LoVo (cell line): Measurements from ENCODE around the gene BCL2.

Experiments
- DNase-seq: peaks from one replicate; pipeline ENCODE4 v3.0.0-alpha.2; 2016; ENCODE audit warnings: low spot score

BCL2 gene

DNA sequence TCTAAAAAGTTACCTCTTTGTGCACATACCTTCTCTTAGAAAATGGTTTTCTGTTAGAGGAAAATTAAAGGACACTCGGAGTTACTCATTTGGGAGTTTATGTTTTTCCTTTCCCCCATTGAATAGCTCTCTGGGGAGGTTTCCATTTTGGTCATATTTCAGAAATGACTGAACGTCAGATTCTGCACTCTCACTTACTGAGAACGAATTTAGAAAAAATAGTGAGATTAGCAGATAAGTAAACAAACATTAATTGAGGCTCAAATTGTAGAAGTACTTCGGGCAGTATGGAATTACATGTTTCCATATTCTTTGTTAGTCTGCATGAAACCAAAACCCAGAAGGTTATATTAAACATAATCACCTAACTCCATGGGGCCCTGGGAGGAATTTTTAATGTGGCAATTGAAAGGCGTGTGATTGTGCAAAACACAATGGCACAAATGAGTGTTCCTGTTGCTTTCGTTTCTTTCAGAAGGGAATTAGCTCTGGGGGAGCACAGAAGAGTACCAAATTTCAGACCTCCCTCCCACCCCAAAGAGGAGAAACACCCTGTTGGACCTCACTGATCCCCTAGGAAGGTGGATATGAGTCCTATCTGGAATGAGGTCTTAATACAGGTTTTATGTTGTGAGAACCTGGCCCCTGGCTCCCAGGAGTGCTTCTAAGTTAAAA, 212.3 kb downstream of the BCL2 start:
- DNase-seq: no peak

DNA sequence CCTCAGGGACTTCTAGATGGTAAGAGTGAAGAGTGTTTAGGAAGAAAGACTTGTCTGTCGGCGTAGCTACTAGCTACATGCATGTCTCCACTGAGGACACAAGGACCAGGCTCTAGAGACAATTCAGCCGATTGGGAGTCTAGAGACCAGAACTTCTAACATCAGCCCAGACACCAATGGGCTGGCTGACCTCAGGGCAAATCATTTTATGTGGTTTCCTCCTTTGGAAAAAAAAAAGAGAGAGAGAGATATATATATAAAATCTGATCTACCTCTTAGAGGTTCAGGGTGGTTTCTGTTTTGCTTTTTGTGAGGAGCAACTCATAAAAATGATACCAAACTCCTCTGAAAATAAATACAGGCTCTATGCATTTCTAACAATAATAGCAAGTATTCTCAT, 212.8 kb downstream of the BCL2 start:
- DNase-seq: no peak

DNA sequence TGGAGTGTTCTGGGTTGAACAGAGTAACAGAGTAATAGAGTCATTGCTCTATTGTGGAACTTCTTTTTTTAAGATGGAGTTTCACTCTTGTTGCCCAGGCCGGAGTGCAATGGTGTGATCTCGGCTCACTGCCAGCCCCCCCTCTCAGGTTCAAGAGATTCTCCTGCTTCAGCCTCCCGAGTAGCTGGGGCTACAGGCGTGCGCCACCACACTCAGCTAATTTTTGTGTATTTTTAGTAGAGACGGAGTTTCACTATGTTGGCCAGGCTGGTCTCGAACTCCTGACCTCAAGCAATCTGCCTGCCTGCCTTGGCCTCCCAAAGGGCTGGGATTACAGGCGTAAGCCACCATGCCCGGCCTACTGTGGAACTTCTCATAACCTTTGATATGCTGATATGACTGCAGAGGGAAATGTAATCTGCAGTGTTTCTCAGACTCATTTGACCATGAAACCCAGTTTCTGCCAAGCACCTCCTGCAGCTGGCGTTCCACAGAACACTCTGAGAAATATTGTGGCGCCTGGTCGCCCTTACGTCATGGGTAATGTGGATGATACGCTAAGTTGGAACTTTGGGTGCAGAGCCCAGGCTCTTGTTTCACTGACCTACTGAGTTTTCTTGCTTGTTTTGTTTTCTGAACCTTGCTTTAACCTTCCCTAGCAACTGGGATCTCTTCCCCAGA, 213.8 kb downstream of the BCL2 start:
- DNase-seq: no peak

GRCh38 chr18:63104868-63105267, 214.7 kb downstream of the BCL2 start:
- DNase-seq: no peak

DNA sequence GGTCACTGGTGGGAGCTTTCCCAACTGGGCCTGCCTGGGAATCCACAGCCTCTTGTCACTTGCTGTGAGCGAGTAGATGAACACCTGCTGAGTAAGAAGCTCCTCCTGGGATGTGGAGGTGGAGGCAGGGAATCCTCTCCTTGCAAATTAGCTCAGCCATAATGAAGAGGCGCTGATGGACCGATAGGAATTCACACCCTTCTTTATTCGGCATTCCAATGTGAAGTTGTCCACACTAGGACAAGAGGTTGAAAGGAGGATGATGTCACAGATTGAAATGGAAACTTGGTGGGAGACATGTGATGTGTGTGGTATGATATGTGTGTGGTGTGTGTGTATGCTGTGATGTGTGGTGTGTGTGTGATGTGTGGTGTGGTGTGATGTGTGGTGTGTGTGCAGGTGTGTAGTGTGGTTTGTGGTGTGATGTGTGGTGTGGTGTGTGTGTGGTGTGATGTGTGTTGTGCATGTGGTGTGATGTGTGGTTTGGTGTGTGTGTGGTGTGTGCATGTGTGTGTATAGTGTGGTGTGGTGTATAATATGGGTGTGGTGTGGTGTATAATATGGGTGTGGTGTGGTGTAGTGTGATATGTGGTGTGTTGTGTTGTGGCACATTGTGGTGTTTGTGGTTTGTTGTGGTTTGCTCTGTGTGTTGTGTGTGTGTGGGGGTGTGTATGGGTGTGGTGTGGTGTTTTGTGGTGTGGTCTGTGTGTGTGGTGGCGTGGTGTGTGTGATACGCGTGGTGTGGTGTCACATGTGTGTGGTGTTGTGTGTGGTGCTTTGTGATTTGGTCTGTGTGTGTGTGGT, 216.4 kb downstream of the BCL2 start:
- no peak for DNase-seq

GRCh38 chr18:63100630-63101055, 218.9 kb downstream of the BCL2 start:
- DNase-seq: no peak

GRCh38 chr18:63099848-63100629, 219.5 kb downstream of the BCL2 start:
- peak; percentile 27 for DNase-seq

DNA sequence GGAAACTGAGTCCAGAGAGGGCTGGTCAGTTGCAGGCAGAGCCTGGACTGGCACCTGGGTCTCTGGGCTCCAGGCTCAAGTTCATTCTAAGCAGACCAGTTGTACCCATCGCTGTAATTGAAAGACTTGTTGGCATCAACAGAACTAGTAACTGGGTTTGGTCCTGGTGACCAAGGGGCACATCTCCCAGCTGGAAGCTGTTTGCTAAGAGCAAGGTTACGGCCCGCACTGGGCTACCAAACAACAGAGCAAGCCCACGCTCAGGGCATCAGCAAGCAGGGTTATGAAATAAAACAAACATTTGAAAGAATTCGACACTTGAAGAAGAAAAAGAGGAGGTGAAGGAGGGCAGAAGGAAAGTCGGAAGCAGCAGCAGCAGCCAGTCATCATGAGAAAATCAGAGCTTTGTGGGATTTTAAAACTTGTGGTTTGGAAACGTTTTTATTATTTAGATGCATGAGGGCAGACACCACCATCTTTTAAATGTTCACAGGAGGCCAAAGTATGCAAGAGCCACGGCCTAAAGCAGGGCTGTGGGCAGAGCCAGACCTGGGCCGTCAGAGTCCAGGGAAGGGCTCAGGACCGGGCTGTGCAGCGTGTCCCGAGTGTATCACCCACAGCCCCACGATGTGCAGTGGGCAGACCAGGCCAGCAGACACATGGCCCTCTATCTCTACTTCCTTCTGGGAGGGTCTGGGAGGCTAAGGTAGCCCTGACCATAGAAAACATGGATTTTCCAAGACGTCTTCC, 220.3 kb downstream of the BCL2 start:
- no peak for DNase-seq

DNA sequence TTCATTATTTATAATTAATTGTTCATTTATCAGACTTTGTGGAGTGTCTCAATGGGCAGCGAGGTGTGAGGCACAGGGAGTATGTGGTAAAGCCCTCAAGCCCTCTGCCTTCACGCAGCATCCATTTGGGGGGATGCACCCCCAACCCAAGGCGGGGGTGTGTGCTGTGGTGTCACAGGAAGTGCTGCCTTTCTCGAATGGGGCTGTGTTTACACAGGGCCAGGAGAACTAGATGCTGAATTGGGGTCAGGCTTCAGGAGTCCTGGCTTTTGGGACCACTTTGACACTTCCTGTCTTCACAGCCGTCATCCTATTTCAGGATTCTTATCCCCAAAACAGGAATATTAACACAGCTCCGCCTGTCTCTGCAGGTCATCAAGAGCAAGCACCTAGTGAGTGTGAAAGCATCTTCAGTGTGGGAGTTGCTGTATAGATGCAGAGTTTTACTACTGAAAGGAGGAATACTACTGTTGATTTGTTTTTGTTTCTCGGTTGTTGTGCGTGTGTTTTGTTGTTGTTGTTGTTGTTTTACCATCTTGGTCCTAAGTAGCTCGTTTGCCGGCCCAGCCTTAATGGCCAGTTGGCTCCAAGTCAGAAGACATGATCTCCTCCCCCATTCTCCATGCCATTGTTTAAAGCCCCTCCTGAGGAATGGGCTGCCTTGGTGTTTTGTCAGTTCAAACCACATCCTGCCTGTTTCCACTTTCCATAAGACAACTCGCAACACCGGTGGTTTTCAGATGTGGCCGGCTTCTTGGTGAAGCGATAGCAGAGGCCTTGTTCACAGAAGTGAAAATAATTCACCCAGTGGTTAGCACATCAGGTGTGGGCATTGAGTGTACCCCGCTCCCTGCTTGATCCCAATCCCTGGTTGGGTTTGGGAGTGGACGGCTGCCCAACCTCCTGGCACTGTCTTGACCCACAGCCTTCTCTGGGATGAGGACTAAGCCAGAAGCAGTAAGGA, 221.3 kb downstream of the BCL2 start:
- DNase-seq: no peak

DNA sequence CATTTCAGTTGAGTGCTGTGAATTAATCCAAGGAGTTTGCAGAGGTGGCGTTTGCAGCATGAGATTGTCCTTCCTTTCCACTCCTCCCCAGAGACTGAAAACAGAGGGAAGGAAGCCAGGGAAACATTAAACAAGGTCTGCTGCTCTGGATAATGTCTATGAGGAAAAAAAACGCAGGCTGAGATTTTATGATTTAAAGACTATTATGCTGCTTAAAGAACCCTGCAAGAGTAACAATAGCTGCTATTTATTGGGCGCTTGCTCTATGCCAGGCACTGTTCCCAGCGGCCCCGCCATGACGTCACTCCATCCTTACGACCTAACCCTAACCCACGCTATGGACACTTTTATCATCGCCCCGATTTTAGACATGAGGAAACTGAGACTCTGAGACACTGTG, 222.4 kb downstream of the BCL2 start:
- no peak for DNase-seq

DNA sequence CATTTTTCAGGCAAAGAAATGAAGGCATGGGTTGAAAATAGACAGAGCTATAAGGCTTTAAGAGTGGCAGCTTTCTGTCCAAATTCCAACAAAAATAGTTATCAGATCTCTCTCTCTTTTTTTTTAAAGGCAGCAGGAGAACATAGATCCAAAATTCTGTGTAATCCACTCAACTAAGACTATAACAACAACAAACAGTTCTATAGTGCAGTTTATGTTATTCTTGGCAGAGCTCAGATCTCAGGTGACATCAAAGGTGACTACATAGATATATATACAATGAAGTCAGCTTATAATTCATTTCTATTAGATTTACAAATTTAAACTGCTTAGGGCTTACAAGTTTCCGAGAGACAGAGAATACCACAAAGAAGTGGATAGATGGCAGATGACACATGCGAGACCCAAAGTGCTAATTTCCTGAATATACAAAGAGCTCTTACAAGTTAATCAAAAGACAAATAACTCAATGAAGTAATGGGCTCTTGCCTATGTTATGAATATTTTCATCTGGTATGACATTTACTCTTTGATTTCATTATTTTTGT, 223.2 kb downstream of the BCL2 start:
- DNase-seq: no peak

GRCh38 chr18:63095768-63096167, 223.8 kb downstream of the BCL2 start:
- DNase-seq: no peak

DNA sequence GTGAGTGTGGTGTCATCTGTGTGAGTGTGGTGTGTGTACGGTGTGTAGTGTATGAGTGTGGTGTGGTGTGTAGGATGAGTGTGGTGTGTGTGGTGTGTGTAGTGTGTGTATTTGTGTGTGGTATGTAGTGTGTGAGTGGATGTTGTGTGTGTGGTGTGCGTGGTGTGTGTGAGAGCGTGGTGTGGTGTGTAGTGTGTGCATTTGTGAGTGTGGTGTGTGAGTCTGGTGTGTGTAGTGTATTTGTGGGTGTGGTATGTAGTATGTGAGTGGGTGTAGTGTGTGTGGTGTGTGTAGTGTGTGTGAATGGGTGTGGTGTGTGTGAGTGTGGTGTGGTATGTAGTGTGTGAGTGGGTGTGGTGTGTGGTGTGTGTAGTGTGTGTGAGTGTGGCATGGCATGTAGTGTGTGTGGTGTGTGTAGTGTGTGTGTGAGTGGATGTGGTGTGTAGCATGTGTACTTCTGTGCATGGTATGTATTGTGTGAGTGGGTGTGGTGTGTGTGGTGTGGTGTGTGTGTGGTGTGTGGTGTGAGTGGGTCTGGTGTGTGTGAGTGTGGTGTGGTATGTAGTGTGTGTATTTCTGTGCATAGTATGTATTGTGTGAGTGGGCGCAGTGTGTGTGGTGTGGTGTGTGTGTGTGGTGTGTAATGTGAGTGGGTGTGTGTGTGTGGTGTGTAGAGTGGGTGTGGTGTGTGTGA, 227.8 kb downstream of the BCL2 start:
- no peak for DNase-seq

GRCh38 chr18:63090334-63090733, 229.2 kb downstream of the BCL2 start:
- DNase-seq: no peak

- no peak for DNase-seq
Measured at GRCh38 chr18:63089041-63089440, 230.5 kb downstream of the BCL2 start.

DNA sequence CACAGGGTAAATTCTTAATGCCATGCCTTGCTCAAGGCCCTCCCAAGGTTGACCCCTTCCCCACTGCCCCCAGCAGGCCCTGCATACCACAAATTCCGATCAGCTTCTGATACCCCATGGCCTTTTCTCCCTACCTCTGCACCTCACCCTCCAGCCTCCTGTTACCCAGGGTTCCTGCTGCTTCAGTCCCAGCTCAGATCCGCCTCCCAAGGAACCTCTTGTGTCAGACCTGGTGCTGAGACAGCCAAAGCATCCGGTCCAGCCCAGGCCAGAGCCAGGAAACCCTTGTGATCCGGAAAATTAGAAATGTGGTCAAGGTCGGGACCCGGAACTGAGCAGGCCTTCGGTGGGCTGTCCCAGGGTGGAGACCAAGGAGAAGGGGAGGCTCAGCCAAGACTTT, 231.3 kb downstream of the BCL2 start:
- no peak for DNase-seq

- no peak for DNase-seq
Measured at GRCh38 chr18:63087421-63088230, 231.9 kb downstream of the BCL2 start.

- no peak for DNase-seq
Measured at GRCh38 chr18:63085611-63086010, 234.0 kb downstream of the BCL2 start.

DNA sequence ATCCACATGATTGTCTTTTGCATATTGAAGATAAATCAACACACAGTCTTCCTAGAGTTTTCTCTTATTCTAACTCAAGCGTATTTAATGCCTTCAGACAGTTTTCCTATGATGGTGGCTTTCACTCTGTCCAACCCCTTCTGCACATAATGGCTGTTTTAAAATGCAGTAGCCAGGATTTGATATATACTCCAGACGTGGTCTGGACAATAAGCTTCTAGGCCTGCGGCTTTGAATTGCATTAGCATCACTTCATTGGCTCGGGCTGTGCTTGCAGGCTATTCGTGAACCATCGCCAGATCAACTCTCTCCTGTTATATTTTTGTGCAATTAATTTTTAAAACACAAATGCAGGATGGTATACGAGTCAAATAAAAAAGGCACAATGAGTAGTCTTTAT, 235.3 kb downstream of the BCL2 start:
- no peak for DNase-seq
